Hepatocyte (in vitro differentiated cells): ENCODE measurements around the gene PRKAG2. TPM values are rescaled to one million over a fixed set of nuclear protein-coding genes. Genes with fewer than 3 reads are reported as not detected.

Experiments
- DNase-seq: peaks from one replicate; pipeline ENCODE4 v3.0.0-alpha.2; 2016; ENCODE audit warnings: low spot score
- H2AFZ ChIP-seq: fragments of 200-600 bp; sonication (generic); 2 replicates; pipeline ENCODE4 v1.6.0; 2016; ENCODE audit warnings: antibody characterized with exemption, mild to moderate bottlenecking
- H3K27ac ChIP-seq: fragments of 200-600 bp; sonication (generic); 2 replicates; pipeline ENCODE4 v1.5.1; 2016; ENCODE audit warnings: mild to moderate bottlenecking
- H3K27me3 ChIP-seq: fragments of 200-600 bp; sonication (generic); 2 replicates; pipeline ENCODE4 v1.6.1; 2016
- H3K36me3 ChIP-seq: fragments of 200-600 bp; sonication (generic); replicated peaks from 2 replicates; pipeline ENCODE4 v1.5.1; 2016; ENCODE audit warnings: low read depth; ENCODE audit not compliant: insufficient read depth
- H3K4me1 ChIP-seq: fragments of 200-600 bp; sonication (generic); 2 replicates; pipeline ENCODE4 v1.5.1; 2016; ENCODE audit warnings: mild to moderate bottlenecking, moderate library complexity; ENCODE audit not compliant: insufficient read depth
- H3K4me2 ChIP-seq: fragments of 200-600 bp; sonication (generic); 2 replicates; pipeline ENCODE4 v1.6.0; 2016
- H3K4me3 ChIP-seq: fragments of 200-600 bp; sonication (generic); 2 replicates; pipeline ENCODE4 v1.5.1; 2016; ENCODE audit warnings: mild to moderate bottlenecking
- H3K79me2 ChIP-seq: fragments of 200-600 bp; sonication (generic); 2 replicates; pipeline ENCODE4 v1.6.0; 2017; ENCODE audit warnings: mild to moderate bottlenecking
- H3K9me2 ChIP-seq: fragments of 200-600 bp; sonication (generic); replicated peaks from 2 replicates; pipeline ENCODE4 v1.6.0; 2017; ENCODE audit warnings: mild to moderate bottlenecking; ENCODE audit not compliant: insufficient read depth
- H3K9me3 ChIP-seq: fragments of 200-600 bp; sonication (generic); 2 replicates; pipeline ENCODE4 v1.5.1; 2016; ENCODE audit warnings: low read depth, mild to moderate bottlenecking
- H4K20me1 ChIP-seq: fragments of 200-600 bp; sonication (generic); 2 replicates; pipeline ENCODE4 v1.6.0; 2016; ENCODE audit warnings: mild to moderate bottlenecking; ENCODE audit not compliant: insufficient read depth, poor library complexity, severe bottlenecking
- EZH2 ChIP-seq: fragments of 200-600 bp; sonication (generic); IDR thresholded peaks from 2 replicates; pipeline ENCODE4 v1.6.1; 2016; ENCODE audit warnings: antibody characterized with exemption, mild to moderate bottlenecking, borderline replicate concordance
- EZH2phosphoT487 ChIP-seq: fragments of 200-600 bp; sonication (generic); IDR thresholded peaks from one replicate; pipeline ENCODE4 v1.6.1; 2018; ENCODE audit warnings: antibody characterized with exemption, mild to moderate bottlenecking, low read depth, moderate library complexity; ENCODE audit not compliant: unreplicated experiment, severe bottlenecking
- WGBS: methylation state at CpG from one replicate; pipeline ENCODE4 v1.1.6; 2016; ENCODE audit warnings: low lambda C conversion rate; ENCODE audit errors: missing lambda C conversion rate; 5-methylcytosine and 5-hydroxymethylcytosine counted together
- polyA plus RNA-seq: library from polyadenylated mRNA; unstranded; fragments of >200 nt; fragmentation: Nextera tagmentation; extraction: Ambion mirVana; gene quantifications from 2 replicates; pipeline ENCODE4 v1.2.1, GENCODE V29; 2016
- total RNA-seq: library from RNA; depleted of rRNA; stranded (reverse); fragments of >200 nt; gene quantifications from 2 replicates; pipeline ENCODE4 v1.2.3, GENCODE V29; 2014
- TF ChIP-seq, protein P1 (sequence below): fragments of 200-600 bp; sonication (generic); IDR thresholded peaks from 2 replicates; pipeline ENCODE4 v1.5.1; 2016; ENCODE audit warnings: antibody characterized with exemption, mild to moderate bottlenecking; ENCODE audit not compliant: poor library complexity

The PRKAG2 gene
- total and polyA plus RNA-seq, 2 experiments from 2014 or later = 17.8 to 23.4 TPM

DNA sequence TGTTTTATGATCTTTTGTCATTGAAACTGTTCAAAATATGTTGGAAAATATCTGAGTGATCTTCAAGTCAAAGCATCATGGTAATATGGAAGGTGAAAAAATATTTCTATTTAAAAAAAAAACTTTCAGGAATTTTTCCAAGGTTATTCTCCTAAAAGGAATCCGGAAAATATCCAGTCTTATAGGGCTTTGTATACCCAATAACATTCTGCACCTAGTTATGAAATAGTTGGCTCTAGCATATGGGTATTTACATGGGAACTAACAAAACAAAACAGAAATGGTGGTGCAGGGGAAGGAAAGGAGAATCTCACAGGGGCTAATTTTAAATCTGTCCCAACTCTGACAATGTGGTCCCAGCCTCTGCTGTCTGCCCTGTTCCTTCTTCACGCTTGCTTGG lies 190.1 kb downstream of the PRKAG2 start:
- no peaks in the 10 kb centered on the region for H3K36me3 ChIP-seq
- H3K9me3 ChIP-seq = no peaks in the 10 kb centered on the region
- no peaks in the 10 kb centered on the region for H3K79me2 ChIP-seq
- H3K27ac ChIP-seq = peak overlapping the region; percentile 66
- no peaks in the 10 kb centered on the region for H3K9me2 ChIP-seq
- WGBS = 94% methylated on average over 2 of the region's 2 CpGs
- no peak for DNase-seq
- no peaks in the 10 kb centered on the region for H3K27me3 ChIP-seq
- H2AFZ ChIP-seq = no peak overlapping the region
- TF ChIP-seq EZH2phosphoT487 (no peak), EZH2 (no peak)
- TF ChIP-seq, protein P1, sequence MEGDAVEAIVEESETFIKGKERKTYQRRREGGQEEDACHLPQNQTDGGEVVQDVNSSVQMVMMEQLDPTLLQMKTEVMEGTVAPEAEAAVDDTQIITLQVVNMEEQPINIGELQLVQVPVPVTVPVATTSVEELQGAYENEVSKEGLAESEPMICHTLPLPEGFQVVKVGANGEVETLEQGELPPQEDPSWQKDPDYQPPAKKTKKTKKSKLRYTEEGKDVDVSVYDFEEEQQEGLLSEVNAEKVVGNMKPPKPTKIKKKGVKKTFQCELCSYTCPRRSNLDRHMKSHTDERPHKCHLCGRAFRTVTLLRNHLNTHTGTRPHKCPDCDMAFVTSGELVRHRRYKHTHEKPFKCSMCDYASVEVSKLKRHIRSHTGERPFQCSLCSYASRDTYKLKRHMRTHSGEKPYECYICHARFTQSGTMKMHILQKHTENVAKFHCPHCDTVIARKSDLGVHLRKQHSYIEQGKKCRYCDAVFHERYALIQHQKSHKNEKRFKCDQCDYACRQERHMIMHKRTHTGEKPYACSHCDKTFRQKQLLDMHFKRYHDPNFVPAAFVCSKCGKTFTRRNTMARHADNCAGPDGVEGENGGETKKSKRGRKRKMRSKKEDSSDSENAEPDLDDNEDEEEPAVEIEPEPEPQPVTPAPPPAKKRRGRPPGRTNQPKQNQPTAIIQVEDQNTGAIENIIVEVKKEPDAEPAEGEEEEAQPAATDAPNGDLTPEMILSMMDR = no peak
- H3K4me1 ChIP-seq = peaks cover 30% of the 10 kb centered on the region
- no peak overlapping the region for H3K4me3 ChIP-seq
- no peaks in the 10 kb centered on the region for H4K20me1 ChIP-seq
- H3K4me2 ChIP-seq = no peak overlapping the region

DNA sequence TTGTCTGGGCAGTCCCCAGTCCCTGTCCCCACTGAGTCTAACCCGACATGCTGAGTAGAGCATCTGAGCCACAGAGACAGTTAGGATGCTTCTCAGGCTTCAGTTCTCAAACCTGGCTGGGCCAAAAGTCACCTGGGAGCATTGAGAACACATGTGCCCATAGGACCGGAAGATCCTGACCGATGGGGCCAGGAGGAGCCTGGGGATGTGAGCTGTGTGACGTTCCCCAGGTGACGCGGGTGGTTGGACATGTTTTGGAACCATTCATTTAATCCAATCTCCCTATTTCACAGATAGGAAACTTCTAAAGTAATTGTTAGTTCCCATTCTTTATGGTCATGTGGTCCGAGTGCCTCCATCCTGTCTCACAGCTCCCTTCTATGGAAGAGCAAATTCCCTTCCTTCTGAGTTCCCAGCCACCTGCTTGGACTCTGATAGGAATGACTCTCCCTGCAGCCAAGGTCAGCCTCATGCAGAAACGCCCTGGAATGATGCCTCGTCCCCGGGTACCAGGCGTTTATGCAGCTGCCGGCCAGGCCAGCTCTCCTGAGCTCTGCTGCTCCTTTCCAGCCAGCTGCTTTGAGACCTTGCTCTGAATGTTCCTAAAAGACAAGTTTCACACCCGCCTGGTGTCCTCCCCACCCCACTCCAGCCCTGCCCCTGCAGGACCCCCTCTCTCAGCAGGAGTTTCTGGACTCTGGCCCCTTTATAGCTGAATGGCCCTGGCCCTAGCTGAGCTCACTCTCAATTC lies 190.7 kb downstream of the PRKAG2 start:
- H2AFZ ChIP-seq = no peak overlapping the region
- no peak overlapping the region for H3K4me3 ChIP-seq
- H3K27me3 ChIP-seq = no peaks in the 10 kb centered on the region
- no peaks in the 10 kb centered on the region for H3K9me2 ChIP-seq
- peak overlapping the region; percentile 66 for H3K27ac ChIP-seq
- WGBS = 78% methylated on average over 13 of the region's 13 CpGs
- no peaks in the 10 kb centered on the region for H3K9me3 ChIP-seq
- no peaks in the 10 kb centered on the region for H4K20me1 ChIP-seq
- H3K4me1 ChIP-seq = peaks cover 30% of the 10 kb centered on the region
- TF ChIP-seq, protein P1 = no peak
- peak; percentile 45 for DNase-seq
- no peaks in the 10 kb centered on the region for H3K36me3 ChIP-seq
- H3K4me2 ChIP-seq = no peak overlapping the region
- no peaks in the 10 kb centered on the region for H3K79me2 ChIP-seq

DNA sequence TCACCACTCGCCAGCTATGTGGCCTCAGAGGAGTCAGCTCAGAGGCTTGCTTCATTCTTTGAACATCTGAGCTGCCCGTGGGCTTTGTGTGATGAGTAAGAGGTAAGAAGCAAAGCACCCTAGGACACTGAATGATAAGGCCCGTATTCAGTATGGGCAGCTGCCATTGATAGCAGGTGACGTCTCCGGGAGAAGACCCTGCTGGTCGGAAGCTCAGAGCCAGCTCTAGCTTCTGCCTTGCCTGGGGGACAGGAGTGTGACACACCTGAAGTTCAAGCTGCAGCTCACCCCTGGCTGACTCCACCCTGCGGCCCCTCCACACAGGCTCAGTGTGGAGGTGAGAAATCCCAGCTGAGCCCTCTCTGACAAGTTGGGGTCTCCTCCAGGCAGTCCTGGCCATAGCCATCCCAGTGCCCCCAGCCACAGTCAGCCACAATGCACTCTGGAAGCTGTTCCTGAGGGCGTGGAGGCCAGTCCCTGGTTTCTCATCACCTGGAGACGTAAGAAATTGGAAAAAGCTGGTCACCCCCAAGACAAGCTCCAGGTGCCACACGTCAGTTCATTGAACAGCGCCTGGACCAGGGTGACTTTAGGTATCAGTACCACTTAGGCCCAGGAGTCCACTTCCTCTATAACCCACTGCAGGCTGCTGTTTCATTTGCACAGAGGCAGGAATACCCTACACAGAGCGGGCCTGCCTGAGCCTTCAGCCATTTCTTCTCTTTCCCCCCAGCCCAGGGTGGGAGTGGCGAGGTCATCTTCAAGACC lies 192.3 kb downstream of the PRKAG2 start:
- WGBS = 90% methylated on average over 13 of the region's 13 CpGs
- no peak overlapping the region for H3K4me3 ChIP-seq
- H2AFZ ChIP-seq = no peak overlapping the region
- H3K36me3 ChIP-seq = no peaks in the 10 kb centered on the region
- no peaks in the 10 kb centered on the region for H3K27me3 ChIP-seq
- TF ChIP-seq EZH2 (no peak), EZH2phosphoT487 (no peak)
- TF ChIP-seq, protein P1 = no peak
- H3K27ac ChIP-seq = no peak overlapping the region
- H3K9me2 ChIP-seq = no peaks in the 10 kb centered on the region
- H3K4me2 ChIP-seq = no peak overlapping the region
- H3K4me1 ChIP-seq = peaks cover 24% of the 10 kb centered on the region
- H3K79me2 ChIP-seq = no peaks in the 10 kb centered on the region
- H4K20me1 ChIP-seq = no peaks in the 10 kb centered on the region
- H3K9me3 ChIP-seq = no peaks in the 10 kb centered on the region
- DNase-seq = no peak
